Measurements from ENCODE around the gene ASXL1.

The ASXL1 gene

GRCh38 chr20:32477594-32478512 lies 119.7 kb downstream of the ASXL1 start:
- no peak for DNase-seq (ENCODE audit: low read depth in 2 of 3, low spot score in 2 of 3)

- no peak for DNase-seq (ENCODE audit: low read depth in 2 of 3, low spot score in 2 of 3)
Observed at GRCh38 chr20:32478576-32478975, 120.4 kb downstream of the ASXL1 start.

- DNase-seq (ENCODE audit: low read depth in 2 of 3, low spot score in 2 of 3), result no peak
Observed at GRCh38 chr20:32479012-32479411, 120.9 kb downstream of the ASXL1 start.

GRCh38 chr20:32479697-32480171 lies 121.6 kb downstream of the ASXL1 start:
- no peak for DNase-seq (ENCODE audit: low read depth in 2 of 3, low spot score in 2 of 3)

- no peak for DNase-seq (ENCODE audit: low read depth in 2 of 3, low spot score in 2 of 3)
Observed at GRCh38 chr20:32480371-32481241, 122.5 kb downstream of the ASXL1 start.

GRCh38 chr20:32481311-32482142 lies 123.4 kb downstream of the ASXL1 start:
- DNase-seq (ENCODE audit: low read depth in 2 of 3, low spot score in 2 of 3), result no peak

GRCh38 chr20:32482143-32482441 lies 124.0 kb downstream of the ASXL1 start:
- DNase-seq (ENCODE audit: low read depth in 2 of 3, low spot score in 2 of 3), result no peak

GRCh38 chr20:32482442-32483261 lies 124.5 kb downstream of the ASXL1 start:
- DNase-seq (ENCODE audit: low read depth in 2 of 3, low spot score in 2 of 3), result no peak

GRCh38 chr20:32483351-32484224 lies 125.5 kb downstream of the ASXL1 start:
- DNase-seq (ENCODE audit: low read depth in 2 of 3, low spot score in 2 of 3), result peak in 1 of 3 experiments; percentile 33

GRCh38 chr20:32484225-32484957 lies 126.3 kb downstream of the ASXL1 start:
- DNase-seq (ENCODE audit: low read depth in 2 of 3, low spot score in 2 of 3), result no peak

- DNase-seq (ENCODE audit: low read depth in 2 of 3, low spot score in 2 of 3), result no peak
Observed at GRCh38 chr20:32484958-32485769, 127.0 kb downstream of the ASXL1 start.

- no peak for DNase-seq (ENCODE audit: low read depth in 2 of 3, low spot score in 2 of 3)
Observed at GRCh38 chr20:32485770-32486478, 127.8 kb downstream of the ASXL1 start.

GRCh38 chr20:32487381-32487780 lies 129.2 kb downstream of the ASXL1 start:
- DNase-seq (ENCODE audit: low read depth in 2 of 3, low spot score in 2 of 3), result no peak

GRCh38 chr20:32488066-32488838 lies 130.1 kb downstream of the ASXL1 start:
- no peak for DNase-seq (ENCODE audit: low read depth in 2 of 3, low spot score in 2 of 3)

Data from activated CD8-positive, alpha-beta memory T cell treated with anti-CD3 and anti-CD28 coated beads for 48 hours (primary cell).